AG20443 (cell line): ENCODE data around the gene CCL21.
"Not testable (repeated sequence)": the region's sequence is repeated elsewhere in the genome, so short reads cannot be mapped to it uniquely, and the experiment has no call there.

Source experiments
- DNase-seq: peaks from one replicate; pipeline ENCODE4 v3.0.0; 2012; ENCODE audit warnings: low spot score, mixed read lengths

Gene CCL21, protein sequence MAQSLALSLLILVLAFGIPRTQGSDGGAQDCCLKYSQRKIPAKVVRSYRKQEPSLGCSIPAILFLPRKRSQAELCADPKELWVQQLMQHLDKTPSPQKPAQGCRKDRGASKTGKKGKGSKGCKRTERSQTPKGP

DNA sequence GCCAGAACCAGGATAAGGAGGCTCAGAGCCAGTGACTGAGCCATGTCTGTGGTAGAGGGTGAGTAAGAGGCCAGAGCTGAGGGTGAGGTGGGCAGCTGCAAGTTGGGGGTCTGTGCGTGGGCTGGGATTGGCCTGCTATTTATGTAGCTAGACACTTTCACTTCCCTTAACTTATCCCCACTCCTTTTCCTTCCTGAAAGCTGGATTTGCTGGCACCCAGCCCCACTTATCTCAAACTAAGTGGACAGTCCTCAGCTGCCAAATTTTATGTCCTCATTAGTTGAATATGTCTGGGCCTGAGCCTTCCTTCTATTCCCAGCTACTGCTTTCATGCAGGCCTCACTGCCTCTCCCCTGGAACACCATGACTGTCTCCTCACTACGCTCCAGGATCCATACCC is at the start of gene CCL21:
Gene CCL21, minus strand, starts transcription at position 114 of the 400 bp plus-strand sequence. Its CDS starts 70 bp downstream, at position 44.
- no peak for DNase-seq

- DNase-seq, result no peak
These were observed 49.6 kb upstream of the CCL21 start for GRCh38 chr9:34759432-34760134.

DNA sequence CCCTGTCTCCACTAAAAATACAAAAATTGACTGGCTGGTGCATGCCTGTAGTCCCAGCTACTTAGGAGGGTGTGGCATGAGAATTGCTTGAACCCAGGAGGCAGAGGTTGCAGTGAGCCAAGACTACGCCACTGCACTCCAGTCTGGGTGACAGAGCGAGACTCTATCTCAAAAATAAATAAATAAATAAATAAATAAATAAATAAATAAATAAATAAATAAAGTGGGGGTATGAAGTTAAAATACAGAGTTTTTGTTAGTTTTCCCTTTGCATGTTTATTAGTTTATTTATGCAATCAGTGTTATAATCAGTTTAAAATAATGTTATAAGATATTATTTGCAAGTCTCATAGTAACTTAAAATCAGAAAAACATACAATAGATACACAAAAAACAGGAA is 40.4 kb upstream of the CCL21 start:
- not testable (repeated sequence) for DNase-seq

DNA sequence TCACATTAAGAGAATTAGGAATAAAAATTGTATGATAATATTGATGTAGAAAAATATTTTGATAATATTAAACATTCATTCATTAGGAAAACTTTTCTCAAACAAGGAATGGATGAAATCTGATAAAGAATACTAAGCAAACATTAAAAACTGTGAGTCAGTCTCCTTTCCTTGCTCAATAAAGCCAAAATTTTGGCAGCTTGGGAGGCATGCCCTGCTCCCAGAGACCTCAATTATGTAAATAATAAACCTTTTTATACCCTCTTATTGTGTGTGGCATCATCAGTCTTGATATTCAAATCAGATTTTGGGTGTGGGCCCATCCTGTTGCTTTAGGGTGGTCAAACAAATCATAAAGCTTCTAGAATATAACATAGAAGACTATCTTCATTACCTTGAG is 36.6 kb upstream of the CCL21 start:
- no peak for DNase-seq

GRCh38 chr9:34744295-34745221 is 34.6 kb upstream of the CCL21 start:
- peak; percentile 71 for DNase-seq

DNA sequence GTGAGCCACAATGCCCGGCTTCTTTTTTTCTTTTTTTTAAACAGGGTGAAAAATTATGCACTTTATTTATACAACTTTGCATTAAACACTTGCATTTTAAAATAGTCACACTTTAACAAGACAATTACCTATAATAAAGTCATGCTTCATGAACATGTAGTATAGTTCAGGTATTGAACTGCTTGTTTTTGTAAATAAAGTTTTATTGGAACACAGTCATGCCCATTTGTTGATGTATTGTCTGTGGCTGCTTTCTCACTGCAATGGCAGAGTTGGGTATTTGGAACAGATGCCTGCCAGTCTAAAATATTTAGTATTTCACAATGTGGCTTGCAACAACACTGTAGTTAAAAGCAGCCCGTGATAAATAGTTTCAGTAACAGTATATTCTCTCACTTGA is 32.8 kb upstream of the CCL21 start:
- DNase-seq, result no peak

- no peak for DNase-seq
These were observed 31.7 kb upstream of the CCL21 start for GRCh38 chr9:34741628-34742027.

GRCh38 chr9:34740176-34740575 is 30.2 kb upstream of the CCL21 start:
- not testable (repeated sequence) for DNase-seq

DNA sequence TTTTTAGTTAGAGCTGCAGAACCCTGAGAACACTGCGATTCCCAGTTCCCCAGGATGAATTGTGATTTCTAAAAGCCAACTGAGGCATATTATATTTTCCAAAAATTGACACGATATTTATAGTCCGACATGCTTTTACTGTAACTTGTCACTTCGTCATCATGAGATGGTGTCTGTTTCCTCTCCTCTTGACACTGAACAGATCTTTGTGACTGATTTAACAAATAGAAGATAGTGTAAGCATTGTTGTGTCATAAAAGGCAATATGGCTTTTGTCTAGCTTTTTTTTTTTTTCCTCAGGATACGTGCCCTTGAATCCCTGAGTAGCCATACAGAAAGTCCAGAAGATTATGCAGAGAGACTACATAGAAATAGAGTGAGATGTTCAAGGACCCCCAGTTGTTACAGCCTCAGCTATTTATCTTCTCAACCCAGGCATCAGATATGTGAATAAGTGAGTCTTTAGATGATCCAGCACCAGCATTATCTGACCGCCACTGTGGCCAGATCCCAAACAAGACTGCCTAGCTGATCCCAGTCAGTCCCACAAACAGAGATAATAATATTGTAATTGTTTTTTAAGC is 27.8 kb upstream of the CCL21 start:
- DNase-seq, result no peak

GRCh38 chr9:34734720-34735119 is 24.8 kb upstream of the CCL21 start:
- DNase-seq, result no peak

DNA sequence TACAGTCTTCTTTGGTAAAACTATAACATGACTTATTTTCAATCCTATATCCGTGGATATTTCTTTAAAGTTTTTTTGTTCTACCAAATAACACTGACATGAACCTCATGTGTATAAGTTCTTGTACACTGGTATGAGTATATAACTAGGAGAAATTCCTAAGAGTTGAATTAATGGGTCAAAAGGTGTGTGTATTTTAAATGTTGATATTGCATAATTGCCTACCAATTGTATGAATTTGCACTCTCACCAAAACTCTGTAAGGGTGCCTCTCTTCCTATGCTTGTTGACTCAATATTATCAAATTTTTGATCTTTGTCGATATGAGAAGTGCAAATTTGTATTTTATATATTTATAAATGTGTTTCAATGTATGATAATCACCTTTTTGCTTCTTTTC is 22.9 kb upstream of the CCL21 start:
- no peak for DNase-seq

- DNase-seq, result no peak
These were observed 22.5 kb upstream of the CCL21 start for GRCh38 chr9:34732478-34732877.

DNA sequence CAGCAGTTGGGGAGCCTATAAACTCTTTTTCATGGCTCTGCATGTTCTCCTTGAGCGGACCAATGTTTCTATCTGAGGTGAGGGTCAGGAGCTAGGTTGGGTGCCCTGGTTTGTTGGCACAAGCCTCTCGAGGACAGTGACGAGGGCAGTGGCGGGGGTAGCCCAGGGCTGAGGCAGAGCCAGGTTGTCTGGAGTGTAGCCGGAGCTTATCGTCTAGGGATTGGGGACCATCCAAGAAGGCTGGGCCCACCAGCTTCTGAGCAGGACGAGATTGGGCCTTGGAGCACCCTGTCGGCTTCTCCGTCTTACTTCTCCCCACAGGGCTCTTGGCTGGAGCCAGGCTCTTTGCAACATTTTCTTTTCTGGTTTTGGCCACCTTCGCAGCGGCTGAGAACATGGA is 13.2 kb upstream of the CCL21 start:
- no peak for DNase-seq

- DNase-seq, result not testable (repeated sequence)
These were observed 9.8 kb upstream of the CCL21 start for GRCh38 chr9:34719769-34720025.

DNA sequence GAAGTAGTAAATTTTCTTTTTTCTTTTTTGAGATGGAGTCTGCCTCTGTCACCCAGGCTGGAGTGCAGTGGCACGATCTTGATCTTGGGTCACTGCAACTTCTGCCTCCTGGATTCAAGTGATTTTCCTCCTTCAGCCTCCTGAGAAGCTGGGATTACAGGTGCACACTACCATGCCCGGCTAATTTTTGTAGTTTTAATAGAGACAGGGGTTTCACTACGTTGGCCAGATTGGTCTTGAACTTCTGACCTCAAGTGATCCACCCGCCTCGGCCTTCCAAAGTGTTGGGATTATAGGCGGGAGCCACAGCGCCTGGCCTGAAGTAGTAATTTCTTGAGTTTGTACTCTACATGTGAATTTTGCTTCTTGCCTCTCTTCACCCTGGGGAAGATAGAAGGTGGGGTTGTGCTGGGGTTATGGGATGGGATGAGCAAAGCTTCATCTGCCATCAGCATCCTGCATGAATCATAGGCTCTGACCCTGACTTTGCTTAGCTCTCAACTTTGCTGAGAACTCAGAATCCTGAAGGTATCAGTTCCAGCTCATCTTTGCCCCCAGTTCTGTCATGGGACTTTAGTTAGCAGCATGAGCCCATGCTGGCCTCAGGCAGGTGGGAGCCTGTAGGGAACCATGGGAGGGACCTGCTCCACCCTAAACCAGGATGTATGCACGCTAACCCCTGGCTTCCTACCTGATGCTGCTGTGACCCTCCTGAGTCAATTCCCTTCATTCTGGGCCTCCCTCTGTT is 9.3 kb upstream of the CCL21 start:
- no peak for DNase-seq

DNA sequence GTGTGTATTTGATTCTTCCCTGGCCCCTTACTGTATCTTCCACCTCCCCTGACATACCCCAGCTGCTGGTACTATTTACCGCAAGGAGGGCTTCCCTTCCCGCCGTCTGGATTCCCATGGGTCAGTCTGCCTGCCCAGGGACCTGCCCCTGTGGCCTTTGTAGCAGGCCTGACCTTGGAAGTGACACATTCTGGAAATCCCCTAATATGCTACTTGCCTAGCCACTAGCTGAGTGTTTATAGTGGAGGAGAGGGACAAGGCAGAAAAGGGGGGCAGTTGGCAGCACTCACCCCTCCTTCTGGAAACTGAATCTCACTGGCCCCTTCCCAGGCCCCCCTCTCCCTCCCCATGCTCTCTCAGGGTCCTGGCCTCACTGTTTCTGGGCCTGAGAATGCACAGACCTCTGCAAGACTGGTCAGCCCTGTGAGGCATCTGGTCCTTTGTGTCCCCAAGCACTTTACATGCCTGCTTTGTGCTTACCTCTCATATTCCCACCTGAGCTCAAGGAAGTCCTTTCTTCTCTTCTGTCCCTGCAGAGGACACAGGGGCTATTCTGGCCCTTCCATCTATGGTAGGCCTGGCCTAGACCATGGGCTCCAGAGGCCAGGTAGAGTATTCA is 8.2 kb upstream of the CCL21 start:
- DNase-seq, result no peak

- DNase-seq, result no peak
These were observed 6.8 kb upstream of the CCL21 start for GRCh38 chr9:34716711-34717110.

DNA sequence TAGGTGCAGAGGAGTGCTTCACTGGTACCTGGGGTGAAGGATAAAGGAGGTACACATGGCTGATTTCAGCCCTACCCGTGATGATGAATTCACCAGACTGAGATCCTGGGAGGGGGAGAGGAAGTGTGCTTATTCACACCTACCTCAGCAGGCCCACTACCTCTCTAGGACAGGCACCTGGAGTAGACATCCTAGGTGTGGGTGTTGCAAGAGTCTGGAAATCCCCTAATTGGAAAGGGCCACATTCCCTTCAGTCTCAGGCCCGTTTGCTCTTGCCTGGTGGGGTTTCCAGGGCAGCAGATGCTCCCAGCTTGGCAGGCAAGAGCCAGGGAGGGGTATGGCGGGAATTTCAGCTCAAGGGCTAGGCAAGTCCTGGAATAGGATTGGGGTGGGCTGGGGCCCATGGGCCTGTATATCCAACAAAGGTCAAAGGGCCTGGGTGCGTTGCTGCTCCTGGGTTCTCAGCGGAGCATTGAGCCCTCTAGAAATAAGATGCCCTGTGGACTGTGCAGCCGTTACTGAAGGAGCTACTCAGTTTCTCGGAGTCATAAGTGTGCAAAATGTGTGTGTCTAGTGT is 5.8 kb upstream of the CCL21 start:
- DNase-seq, result no peak

DNA sequence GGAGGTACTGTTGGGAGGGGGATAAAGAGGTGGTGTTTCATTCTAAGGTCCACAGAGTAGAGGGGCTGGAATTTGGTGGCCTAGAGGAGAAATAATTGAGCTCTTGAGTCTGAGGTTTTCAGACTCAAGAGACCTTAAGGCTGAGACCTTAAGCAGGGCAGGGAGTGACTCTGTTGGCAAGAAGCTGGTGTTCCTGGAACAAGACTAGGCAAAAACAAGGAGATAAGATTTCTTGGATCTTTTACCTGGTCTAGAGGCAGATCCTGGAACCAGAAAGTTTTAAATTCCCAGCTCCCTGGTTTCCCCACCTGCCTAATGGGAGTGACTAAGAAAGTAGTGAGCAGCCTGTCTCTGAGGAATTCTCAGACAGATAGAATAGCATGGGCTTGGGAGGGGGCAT is 4.1 kb upstream of the CCL21 start:
- DNase-seq, result no peak

DNA sequence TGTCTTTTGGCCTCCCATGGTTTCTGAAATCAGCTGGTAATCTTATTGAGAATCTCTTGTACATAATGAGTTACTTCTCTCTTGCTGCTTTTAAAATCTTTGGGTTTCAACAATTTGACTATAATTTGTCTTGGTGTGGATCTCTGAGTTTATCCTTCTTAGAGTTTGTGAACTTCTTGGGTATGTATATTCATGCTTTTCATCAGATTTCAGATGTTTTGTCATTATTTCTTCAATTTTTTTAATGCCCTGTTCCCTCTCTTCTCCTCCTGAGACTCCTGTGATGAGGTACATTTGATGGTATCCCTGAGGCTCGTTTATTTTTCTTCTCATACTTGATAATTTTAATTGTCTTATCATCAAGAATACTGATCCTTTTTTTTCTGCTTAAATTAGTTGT is 2.2 kb upstream of the CCL21 start:
- DNase-seq, result no peak

- no peak for DNase-seq
These were observed 549 bp downstream of the CCL21 start for GRCh38 chr9:34709196-34709978.
